T-helper 2 cell treated with Interferon-gamma antibody and Interleukin-4, amounts not matched to agents 100 ng/mL and 5 ng/mL, for 36 hours (primary cell): ENCODE data around the gene PGBD1. TPM values are rescaled to one million over a fixed set of nuclear protein-coding genes. Genes with fewer than 3 reads are reported as not detected.

Source experiments
- total RNA-seq: library from RNA; stranded (reverse); gene quantifications from 2 replicates; pipeline ENCODE4 v1.2.3, GENCODE V29; 2022

Gene PGBD1
- total RNA-seq, 1 donor from 2014 or later: 2.8 TPM

Other genes starting within 250 kb of the PGBD1 start
- gene ZNF165, start 201.0 kb upstream of the PGBD1 start, total RNA-seq: 0.43 and 0.66 TPM in 2 replicates
- gene ZSCAN16, start 157.0 kb upstream of the PGBD1 start, total RNA-seq: 5.4 and 5.6 TPM in 2 replicates
- 18.6 and 19.5 TPM in 2 replicates for gene ZKSCAN8, start 139.7 kb upstream of the PGBD1 start, total RNA-seq
- 6.1 and 6.5 TPM in 2 replicates for gene ZSCAN9, start 56.3 kb upstream of the PGBD1 start, total RNA-seq
- 6.0 and 6.4 TPM in 2 replicates for gene ZKSCAN4, start 29.3 kb upstream of the PGBD1 start, total RNA-seq
- gene NKAPL, start 22.3 kb upstream of the PGBD1 start, total RNA-seq: not detected in 2 replicates
- 7.3 and 8.4 TPM in 2 replicates for gene ZSCAN26, start 14.4 kb upstream of the PGBD1 start, total RNA-seq
- gene ZSCAN31, start 54.6 kb downstream of the PGBD1 start, total RNA-seq: 0.98 and 1.3 TPM in 2 replicates
- gene ZKSCAN3, start 68.4 kb downstream of the PGBD1 start, total RNA-seq: 5.2 and 5.5 TPM in 2 replicates
- gene ZSCAN12, start 118.2 kb downstream of the PGBD1 start, total RNA-seq: 4.8 and 5.7 TPM in 2 replicates
- 0.43 and 0.86 TPM in 2 replicates for gene ZSCAN23, start 161.9 kb downstream of the PGBD1 start, total RNA-seq
- not detected in 2 replicates for gene GPX6, start 234.2 kb downstream of the PGBD1 start, total RNA-seq
- gene GPX5, start 244.3 kb downstream of the PGBD1 start, total RNA-seq: not detected in 2 replicates